Hematopoietic multipotent progenitor cell treated with erythropoietin and hydrocortisone succinate and interleukin-3 and kit ligand, for 17 days (in vitro differentiated cells): ENCODE measurements around the gene THAP4.

ENCODE experiments used
- DNase-seq: peaks from one replicate; pipeline ENCODE4 v3.0.0-alpha.2; 2015; ENCODE audit warnings: low spot score

THAP4 gene

DNA sequence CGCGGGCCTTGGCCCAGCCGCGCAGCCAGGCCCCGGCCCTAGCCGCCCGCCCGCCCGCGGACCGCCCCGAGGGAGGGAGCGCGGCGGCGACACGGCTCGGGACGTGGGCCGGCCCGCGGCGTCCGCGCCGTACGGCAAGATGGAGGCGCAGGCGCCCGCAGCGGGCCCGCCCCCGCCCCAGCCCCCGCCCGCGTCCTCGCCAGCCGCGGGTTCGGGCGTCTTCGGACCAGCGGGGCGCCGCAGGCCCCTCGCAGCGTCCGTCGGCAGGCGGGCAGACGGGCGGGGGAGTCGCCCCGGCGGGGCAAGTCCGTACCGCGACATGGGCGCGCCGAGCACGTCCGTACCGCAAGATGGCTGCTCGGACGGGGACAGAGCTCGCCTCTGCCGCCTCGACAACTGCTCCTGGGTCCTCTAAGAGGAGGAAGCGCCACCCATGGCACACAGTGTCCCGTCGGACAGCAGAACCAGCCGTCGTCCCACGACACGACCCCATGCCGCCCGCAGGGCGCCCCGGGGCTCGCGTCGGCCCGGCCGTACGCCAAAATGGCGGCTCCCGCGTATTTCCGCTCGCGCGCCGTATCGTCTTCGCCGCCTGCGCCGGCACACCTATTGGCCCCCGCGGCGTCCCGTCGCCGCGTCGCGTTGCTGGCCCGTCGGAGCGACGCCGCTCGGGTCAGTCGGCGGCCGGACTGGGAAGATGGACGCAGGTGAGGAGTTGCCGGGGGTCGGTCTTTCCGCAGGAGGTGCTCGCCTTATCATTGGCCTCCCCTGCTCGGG is at the start of gene THAP4, which contains the start of gene ATG4B:
THAP4 (minus strand) TSS at position 141 of the 777 bp plus-strand sequence. CDS start 141 bp downstream, outside the sequence.
ATG4B (plus strand) TSS at position 676 of the 777 bp plus-strand sequence; CDS start at position 698, 22 bp downstream.
- DNase-seq: peak; percentile 81

DNA sequence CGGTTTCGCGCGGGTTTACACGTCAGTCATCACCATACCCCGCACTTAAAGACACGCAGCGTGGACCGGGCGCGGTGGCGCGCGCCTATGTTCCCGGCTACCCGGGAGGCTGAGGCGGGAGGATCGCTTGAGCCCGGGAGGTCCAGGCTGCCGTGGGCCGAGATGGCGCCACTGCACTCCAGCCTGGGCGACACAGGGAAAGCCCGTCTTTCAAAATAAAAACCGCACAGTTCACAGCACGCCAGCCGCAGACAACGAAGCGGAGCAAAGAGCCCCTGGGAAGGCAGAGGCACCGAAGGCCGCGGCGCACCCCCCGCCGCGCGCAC is 49.3 kb upstream of the THAP4 start:
- DNase-seq: peak; percentile 16

GRCh38 chr2:241680827-241681599 is 44.1 kb upstream of the THAP4 start:
- no peak for DNase-seq

DNA sequence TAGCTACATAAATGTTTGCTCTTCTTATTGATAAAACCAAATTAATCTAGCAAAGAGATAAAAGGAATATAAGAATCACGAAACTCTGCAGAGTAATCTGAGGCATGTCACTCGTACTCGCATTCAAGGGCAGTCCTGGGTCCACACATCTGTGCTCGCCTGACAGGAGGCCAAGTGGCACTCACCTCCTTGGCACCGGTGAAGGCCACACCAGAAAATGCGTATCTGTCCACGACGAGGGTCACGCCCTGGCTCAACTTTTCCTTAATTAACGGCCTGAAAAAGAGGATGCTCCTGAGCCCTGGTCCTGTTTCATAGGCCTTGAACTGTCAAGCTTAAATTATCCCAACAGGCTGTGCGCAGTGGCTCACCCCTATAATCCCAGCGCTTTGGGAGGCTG is 43.1 kb upstream of the THAP4 start:
- no peak for DNase-seq

DNA sequence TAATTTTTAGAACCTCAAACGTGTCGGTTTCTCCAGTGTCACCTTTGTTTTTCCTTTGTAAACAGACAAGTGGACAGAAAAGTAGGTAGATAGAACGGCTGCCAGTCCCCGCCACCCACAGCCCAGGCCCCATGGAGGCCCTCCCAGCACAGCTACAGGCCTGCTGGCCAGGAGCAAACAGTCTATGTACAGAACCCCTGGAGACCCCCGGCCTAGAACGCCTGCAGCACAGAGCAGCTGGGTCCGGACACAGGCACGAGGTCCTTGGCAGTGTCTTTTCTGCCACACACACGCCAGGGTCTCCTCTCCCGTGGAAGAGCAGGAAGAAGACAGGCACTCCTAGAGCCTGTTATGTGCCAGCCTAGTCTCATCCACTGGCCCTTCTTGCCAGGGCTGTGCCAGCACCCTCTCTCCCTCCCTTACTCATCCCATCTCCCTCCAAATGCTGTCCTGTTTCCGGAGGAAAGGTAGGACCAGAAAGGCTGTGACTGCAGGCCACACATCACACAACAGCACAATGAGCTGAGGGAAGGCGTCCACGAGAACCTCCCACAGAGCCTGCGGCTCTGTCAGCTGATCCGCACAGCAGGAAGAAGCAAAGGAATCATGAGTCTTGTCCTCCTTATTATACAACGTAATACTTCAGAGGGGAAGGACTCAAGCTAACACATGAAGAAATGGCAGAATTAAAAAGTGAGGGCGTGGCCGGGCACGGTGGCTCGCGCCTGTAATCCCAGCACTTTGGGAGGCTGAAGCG is 42.0 kb upstream of the THAP4 start:
- DNase-seq: no peak

DNA sequence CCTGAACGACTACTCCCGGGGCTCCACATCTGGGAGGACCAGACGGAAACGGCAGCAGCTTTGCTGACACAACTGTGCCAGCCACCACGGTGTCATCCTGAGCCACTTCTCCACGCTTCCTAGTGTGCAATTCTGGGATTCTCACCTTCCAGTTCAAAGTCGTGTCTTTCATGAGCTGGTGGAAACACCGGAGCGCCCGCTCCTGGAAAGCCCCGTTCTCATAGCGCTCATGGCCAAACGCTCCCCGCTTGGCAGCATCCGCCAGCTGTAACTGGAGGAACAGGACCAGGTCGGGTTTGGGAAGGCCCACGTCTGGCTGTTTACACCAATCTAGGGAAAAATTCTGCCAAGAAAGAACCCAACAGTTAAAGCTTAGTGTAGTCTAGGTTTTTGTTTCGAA is 41.3 kb upstream of the THAP4 start:
- DNase-seq: no peak

DNA sequence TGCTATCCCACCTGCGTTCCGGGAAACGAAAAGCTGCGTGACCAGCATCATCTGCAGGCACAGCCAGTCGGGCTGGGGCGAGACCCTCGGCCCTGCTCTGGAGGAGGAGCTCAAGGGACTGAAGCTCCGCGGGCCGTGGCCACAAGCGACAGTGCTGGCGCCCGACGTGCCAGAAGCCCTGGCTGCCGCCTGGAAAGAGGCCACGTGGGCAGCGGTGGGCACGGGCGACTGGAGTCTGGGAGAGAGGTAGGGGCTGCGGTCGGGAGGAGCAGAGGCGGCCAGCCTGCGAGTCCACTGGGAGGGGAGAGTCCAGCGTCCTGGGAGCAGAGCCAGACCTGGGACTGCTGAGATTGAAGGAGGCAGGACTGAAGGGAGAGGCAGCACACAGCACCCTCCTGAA is 40.4 kb upstream of the THAP4 start:
- DNase-seq: no peak

DNA sequence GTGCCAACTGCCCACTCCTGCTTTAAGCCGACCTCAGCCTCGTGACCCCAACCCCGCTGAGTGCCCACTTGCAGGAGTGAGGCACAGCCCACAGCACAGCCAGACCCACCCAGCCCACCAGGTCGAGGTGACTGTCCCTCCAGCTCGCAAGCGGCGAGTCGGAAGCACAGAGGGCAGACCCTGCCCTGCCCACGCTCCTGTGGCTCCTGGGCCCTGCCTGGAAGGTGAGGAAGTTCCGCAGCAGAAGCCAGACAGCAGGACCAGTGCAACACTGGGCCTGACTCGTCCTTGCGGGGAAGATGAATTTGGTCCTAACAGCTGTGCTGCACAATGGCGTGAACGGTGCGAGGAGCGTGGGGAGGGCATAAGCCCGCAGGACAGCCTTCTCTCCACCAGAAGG is 39.7 kb upstream of the THAP4 start:
- DNase-seq: no peak

DNA sequence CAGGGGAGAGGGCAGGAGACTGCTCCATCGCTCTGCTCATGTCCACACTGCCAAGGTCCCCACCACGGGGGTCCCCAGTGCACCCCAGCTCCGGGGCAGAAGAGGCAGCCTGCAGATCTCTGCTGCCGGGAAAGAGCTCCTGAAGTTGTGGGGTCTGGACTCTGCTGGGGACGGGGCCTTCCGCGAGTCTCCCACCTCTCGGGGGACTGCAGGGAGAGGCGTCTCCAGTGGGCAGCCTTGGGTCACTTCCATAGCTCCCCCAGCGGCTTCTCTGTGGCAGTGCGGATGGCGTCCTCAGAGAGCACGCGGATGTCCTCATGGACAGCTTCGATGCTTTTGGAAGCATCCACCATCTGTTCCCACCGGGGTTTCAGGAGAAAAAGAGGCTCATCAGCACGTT is 38.9 kb upstream of the THAP4 start:
- DNase-seq: no peak

DNA sequence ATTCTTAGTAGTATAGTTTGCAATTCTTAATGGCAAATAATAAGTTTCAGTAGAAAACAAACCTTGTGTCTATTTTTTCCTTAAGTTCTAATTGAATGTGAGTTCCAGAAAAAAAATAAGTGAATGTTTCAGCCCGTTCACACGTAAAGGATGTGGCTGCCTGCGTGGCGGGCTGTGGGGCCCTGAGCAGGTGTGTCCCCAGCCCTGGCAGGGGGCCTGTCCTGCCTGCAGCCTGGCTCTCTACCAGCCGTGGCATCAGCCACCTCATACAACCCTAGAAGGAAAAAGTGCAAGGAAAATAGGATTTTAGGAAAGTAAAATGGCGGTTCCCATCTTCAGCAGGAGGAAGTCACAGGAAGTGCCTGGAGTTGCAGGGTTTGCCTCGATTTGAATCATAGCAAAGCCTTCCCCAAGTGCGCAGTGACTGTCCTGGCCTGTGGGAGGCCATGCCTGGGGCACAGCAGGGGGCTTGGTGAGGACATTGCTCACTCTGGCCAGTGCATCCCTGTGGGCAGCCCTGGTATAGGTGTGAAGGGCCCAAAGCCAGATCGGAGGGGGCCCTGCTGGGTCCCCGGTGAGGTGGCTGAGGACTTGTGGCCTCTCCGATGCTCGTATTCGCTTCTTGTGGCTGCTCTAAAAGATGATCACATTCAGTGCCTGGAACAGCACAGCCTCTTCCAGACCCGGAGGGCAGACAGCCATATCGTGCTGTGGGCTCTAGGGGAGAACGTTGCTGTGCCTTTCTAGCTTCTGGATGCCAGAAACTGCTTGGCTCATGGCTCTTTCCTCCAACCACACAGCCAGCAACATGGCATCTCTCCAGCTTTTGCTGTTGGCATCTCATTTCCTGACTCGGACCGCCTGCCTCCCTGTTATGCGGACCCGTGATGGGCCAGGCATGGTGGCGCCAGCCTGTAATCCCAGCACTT is 37.1 kb upstream of the THAP4 start:
- DNase-seq: no peak

DNA sequence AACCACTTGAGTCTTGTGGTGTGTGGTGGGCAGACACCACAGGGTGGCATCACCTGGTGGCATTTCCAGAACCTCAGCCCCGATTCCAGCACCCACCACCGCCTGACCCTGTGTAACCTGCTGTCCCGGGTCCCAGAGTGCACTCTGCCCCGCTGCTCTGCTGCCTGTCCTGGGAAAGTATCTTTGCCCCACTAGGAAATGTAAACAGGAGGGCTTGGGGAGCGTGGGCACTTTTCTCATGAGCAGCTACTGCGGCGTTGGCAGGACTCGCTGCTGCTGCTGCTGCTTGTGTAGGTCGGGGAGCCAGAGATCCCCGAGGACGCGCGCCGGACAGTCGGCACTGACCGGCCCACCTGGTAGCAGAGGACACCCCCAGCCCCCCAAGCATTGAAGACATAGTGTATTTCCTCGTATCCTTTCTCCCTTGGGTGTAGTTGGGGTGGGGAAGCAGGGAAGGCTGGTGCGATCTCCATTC is 36.3 kb upstream of the THAP4 start:
- DNase-seq: no peak

- no peak for DNase-seq
Observed at GRCh38 chr2:241672243-241673188, 35.6 kb upstream of the THAP4 start.

DNA sequence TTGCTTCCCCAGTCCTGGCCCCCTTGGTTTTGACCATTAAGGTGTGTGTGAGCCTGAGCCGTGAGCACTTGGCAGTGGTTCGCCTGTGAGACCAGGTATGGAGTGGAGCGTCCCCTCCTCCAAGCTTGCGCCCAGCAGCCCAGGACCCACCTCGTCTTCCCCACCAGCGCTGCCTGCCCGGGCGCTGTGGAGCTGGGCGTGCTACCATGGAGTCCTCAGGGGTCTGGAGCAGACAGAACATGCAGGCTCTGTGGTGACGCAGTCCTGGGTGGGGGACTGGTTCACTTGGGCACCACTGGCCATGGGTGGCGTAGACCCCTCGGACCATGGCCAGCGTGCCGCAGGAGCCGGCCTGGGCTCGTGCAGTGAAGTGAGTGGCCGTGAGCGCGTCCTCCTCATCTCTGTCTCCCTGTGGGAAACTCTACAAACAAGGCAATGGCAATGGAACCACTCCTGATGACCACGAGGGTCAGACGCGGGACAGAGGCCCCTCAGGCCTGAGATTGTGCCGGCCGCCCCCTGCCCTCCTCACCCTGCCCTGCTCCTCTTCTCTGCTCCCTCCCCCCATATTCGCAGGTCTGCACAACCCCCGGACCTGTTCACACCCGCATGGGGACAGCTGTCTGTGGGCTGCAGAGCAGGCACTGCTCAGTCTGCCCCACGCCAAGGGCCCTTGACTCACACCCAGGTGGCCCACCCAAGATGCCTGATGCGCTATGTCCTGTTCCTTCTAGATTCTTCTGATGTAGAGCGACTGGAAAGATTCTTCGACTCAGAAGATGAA is 34.7 kb upstream of the THAP4 start:
- no peak for DNase-seq

GRCh38 chr2:241670333-241671110 is 33.6 kb upstream of the THAP4 start:
- no peak for DNase-seq

- no peak for DNase-seq
Observed at GRCh38 chr2:241668839-241669238, 31.9 kb upstream of the THAP4 start.

GRCh38 chr2:241668354-241668753 is 31.4 kb upstream of the THAP4 start:
- DNase-seq: no peak

DNA sequence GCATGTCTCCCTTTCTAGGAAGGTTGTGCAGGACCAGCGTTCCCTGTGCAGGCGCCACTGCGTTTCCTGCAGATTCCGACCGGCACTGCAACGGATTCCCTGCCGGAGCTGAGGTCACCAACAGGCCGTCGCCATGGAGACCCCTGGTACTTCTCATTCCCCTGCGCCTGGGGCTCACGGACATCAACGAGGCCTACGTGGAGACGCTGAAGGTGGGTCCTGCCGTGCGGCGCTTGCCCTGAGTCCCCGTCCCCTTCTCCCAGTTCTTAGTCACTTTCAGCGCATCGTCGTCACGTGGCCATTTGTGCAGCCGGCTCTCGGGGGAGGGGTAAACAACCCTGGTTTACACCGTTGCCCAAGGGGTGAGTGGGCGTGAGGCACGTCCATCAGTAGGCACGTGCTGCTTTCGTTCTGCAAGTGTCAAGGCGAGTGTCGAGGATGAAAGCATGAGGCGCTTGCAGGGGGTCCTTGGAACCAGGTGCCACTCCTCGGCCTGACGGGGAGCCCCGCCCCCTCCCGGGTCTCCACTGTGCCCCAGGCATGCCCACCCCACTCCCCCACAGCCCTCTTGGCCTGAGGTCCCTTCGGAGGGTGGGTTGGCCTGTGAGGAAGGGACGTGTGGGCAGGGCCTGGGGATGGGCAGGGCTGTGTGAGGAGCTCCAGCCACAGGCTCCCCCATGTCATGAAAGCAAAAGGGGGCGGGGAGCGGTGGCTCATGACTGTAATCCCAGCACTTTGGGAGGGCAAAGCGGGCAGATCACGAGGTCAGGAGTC is 29.9 kb upstream of the THAP4 start:
- no peak for DNase-seq
